NCI-H2081 treated with DMSO at 0.1 percent for 48 hours (cell line): ENCODE measurements around the gene KRTAP17-1.
"Not testable (repeated sequence)": the region's sequence is repeated elsewhere in the genome, so short reads cannot be mapped to it uniquely, and the experiment has no call there.

Experiments
- DNase-seq: peaks from one replicate; lab custom pipeline; 2025; lab: John Stamatoyannopoulos, UW

Gene KRTAP17-1, protein sequence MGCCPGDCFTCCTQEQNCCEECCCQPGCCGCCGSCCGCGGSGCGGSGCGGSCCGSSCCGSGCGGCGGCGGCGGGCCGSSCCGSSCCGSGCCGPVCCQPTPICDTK

DNA sequence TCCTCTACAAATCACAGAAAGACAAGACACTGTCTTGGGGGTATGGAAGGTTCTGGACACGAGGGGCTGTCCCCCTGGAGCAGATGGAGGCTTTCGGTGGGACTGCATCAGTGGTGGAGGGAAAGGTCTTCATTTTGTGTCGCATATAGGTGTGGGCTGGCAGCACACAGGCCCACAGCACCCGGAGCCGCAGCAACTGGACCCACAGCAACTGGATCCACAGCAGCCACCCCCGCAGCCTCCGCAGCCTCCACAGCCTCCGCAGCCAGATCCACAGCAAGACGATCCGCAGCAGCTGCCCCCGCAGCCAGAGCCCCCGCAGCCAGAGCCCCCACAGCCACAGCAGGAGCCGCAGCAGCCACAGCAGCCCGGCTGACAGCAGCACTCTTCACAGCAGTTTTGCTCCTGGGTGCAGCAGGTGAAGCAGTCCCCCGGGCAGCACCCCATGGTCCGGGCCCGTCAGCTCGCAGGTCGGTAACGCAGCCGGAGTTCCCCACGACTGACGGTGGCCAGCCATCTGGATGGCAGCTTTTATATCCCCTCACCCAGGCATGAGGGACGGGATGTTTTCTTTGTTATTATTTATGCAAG lies at the start of gene KRTAP17-1:
TSS of gene KRTAP17-1 (minus strand) at position 507 of the 591 bp plus-strand sequence. CDS start at position 447, 60 bp downstream.
- DNase-seq, result no peak

DNA sequence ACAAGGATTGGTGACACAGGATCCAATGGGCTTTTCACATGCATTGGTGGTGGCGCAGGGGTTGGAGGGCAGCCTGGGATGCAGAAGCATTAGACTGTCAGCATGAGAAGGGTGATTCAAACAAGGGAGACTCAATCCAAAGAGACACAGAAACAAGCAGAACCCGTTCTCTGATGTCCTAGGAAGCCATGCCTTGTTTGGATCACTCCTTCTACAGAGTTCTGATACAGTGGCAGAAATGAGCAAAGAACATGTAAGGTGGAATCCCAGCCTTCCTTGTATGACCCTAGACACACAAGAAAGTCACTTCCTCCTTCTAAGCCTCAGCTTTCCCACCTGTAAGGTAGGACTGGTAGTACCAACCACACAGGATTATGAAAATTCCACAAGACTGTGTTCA lies 48.4 kb upstream of the KRTAP17-1 start:
- no peak for DNase-seq

DNA sequence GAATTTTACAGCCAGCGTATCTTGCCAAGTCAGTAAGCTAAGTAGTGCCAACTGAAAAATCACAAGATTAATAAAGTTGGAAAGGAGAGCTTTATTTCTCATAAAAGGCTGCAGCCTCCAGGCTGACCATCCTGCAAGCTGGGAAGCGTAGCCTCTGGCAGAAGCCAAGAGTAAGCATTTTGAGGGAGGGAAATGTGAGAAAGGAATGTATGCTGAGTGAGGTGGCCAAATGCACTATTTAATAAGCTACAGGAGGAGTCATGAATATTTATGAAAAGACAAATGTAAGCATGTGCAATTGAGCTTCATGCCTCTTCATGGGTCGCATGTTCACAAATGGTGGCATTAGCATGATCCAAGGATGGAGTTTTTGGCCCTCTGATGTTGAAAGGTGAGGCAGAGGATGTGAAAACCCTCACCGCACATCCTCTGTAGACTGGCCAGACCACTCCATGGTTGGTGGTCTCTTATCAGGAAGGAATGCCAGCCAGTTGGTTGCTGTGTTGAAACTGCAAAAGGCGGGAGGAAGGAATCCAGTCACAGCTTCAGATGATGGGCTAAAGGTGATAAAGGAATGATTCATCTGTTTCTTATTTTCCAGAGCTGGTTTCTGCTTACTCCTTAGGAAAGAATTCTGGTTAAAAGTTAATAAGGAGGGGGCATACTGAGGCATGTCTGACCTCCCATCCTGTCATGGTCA lies 44.9 kb upstream of the KRTAP17-1 start:
- no peak for DNase-seq

DNA sequence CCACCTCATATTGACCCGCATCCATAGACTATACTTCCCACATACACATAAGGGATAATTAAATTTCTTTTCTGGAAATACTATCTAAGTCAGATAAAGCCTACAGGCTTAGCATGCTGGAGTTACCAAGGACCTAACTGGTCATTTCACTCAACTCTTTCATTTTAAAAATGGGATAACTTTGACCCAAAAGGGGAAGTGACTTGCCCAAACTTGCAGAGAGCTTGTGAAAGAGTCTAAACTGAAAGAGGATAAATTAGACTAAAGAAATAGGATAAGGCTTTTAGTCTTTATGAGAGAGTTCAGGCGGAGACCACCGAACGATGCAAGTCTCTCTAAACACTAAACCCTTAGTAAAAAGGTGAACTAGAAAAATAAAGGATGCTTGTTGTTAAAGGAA lies 39.0 kb upstream of the KRTAP17-1 start:
- no peak for DNase-seq

GRCh38 chr17:41352597-41353366 lies 37.3 kb upstream of the KRTAP17-1 start:
- DNase-seq, result no peak

DNA sequence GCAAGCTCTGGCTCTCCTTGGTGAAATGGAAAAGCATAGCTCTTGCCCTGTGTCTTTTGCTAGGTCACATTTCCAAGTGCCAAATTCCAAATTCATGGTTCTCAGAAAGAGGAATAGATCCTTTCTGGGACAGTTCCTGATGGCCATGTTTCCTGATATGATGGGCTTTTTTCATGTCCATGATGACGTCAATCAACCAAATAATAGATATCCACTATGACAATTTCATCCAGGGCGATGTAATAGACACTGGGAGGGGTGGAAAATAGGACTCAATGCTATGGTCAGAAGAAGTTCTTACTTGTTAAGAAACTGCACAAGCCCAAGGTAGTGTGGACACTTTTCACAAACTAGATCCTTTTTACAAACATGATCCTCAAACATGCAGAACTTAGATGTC lies 35.7 kb upstream of the KRTAP17-1 start:
- DNase-seq, result no peak

DNA sequence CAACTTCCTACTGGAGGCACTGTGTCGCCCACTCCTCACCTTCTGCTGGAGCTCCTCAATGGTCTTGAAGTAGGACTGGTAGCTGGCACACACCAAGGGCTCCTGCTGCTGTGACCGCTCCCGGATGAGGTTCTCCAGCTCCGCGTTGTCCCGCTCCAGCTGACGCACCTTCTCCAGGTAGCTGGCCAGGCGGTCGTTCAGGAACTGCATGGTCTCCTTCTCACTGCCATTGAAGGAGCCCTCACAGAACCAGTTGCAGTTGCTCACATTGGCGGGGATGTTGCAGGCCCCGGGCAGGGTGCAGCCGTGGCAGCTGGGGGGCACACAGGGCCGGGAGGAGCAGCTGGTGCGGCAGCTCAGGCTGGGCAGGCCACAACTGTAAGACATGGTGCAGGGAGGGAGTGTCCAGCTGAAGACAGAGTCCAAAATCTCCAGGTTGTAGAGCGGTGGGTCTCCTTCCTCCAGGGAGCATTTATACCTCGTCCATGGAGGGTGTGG lies 34.9 kb upstream of the KRTAP17-1 start, which contains the start of gene KRT33A:
TSS of gene KRT33A (minus strand) at position 448 of the 498 bp plus-strand sequence. CDS start at position 387, 61 bp downstream.
- not testable (repeated sequence) for DNase-seq

GRCh38 chr17:41347869-41348760 lies 32.6 kb upstream of the KRTAP17-1 start:
- DNase-seq, result no peak

- not testable (repeated sequence) for DNase-seq
These were observed 30.9 kb upstream of the KRTAP17-1 start for GRCh38 chr17:41346421-41346820.

DNA sequence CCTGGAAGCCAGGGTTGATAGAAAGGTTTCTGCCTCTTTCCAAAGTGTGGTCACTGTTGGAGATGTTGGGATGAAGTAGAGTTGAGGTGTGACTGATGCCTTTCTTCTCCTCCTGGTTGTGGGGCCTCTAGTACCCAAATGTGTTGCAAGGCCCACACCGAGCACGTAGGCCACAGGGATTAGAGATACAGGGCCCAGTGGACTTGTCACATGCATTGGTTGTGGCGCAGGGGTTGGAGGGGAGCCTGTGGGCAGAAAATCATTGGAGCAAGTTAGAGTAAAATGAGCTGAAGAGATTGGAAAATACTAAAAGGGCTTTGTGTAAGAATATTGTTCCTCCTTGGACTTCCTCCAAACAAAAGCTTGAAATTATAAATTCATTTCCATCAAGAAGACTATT lies 30.5 kb upstream of the KRTAP17-1 start:
- DNase-seq, result no peak

DNA sequence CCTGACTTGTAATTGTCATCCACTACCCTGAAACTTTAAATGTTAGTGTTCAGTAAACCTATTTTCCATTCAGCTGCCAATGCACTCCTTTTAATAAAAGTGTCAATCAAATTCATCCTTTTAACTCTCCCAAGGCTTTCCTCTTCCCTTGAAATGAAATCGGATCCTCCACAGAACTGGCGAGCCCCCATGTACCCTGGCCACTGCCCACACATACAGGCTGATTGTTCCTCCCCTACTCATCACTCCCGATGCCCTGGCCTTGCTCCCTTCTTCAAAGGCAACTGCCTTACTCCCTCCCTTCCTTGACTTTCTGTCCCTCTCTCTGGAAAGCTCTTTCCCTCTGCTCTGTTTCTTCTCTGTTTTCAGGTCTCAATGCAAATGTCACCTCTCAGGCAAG lies 27.5 kb upstream of the KRTAP17-1 start:
- DNase-seq, result no peak

- no peak for DNase-seq
These were observed 25.7 kb upstream of the KRTAP17-1 start for GRCh38 chr17:41340934-41341861.

DNA sequence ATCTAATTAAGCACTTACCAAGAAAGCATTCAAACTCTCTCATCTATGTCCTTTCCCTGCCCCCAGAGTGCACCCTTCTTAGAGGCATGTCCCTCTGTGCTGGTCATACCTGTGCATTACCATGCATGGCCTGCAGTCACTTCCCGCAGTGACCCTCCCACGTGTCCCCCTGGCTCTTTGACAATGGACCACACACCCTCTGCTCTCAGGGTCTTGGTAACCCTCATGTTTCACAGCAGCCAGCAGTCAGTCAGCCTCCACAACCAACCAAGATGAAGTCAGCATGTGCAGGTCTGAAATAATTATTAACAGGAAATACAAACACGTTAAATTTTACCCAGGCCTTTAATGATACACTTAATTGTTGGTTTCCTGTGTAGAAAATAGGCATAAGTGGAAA lies 25.0 kb upstream of the KRTAP17-1 start:
- DNase-seq, result no peak

DNA sequence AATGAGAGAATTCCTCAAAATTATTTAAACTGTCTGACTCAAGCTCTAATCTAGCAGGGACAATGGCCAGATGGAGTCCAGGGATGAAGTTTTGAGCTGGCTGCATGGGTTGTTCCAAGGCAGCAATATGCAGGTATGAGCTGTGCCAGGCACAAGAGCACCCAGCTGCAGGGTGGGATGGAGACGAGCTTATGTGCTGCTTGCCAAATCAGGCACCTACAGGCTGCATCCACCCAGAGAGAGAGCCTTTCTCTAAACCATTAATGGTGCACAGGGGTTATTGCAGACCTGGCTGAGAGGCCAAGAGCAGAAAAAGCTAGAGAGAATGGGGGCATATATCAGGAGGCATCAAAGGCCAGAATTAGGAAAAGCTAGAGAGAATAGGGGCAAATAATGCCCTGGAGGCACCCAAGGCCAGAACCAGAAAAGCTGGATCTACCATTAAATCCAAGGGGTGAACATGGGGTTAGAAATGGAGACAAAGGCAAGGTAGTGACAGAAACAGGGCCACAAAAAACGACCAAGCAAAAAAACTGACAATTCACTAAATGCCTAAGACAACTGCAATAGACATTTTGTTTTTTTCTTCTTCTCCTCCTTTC lies 24.2 kb upstream of the KRTAP17-1 start:
- DNase-seq, result no peak

DNA sequence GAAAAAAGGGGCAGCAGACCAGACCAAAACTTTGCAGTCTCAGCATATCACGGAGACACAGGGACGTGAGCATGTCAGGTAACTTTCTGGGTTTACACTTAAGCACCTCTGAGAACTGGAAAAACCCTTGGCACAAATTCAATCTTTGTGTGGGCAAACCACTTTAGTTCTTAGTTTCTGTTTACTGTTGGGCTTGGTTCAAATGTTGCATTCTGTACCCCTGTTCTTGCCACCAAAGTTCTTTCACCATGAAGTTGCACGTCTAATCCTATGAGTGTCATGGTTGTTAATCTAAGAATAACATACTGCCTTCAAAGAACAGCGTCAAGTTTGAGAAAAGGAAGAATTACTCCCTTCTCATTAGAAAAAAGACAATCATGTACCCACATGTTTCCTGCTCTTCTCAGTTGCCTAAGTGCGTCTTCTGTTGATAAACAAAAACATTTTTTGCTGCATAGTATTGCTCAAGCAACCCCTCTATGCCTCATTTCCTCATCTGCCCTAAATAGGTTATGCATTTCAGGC lies 23.5 kb upstream of the KRTAP17-1 start:
- DNase-seq, result no peak

DNA sequence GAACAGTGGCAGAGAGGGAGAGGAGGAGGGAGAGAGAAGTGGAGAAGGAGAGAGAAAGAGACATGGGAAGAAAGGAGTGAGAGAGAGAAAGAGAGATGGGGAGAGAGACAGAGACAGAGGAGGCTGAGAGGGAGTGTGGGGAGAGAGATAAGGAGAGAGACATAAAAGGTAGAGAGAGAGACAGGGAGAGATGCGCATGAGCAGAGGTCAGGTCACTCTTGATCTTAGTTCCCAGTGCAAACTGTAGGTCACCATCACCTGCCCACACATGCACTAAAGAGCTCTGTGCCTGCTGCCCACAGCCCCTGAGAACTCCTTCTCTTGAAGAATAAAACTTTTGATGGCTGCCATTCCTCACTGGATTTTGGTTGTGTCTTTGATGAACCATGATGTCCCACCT lies 20.2 kb upstream of the KRTAP17-1 start:
- no peak for DNase-seq

DNA sequence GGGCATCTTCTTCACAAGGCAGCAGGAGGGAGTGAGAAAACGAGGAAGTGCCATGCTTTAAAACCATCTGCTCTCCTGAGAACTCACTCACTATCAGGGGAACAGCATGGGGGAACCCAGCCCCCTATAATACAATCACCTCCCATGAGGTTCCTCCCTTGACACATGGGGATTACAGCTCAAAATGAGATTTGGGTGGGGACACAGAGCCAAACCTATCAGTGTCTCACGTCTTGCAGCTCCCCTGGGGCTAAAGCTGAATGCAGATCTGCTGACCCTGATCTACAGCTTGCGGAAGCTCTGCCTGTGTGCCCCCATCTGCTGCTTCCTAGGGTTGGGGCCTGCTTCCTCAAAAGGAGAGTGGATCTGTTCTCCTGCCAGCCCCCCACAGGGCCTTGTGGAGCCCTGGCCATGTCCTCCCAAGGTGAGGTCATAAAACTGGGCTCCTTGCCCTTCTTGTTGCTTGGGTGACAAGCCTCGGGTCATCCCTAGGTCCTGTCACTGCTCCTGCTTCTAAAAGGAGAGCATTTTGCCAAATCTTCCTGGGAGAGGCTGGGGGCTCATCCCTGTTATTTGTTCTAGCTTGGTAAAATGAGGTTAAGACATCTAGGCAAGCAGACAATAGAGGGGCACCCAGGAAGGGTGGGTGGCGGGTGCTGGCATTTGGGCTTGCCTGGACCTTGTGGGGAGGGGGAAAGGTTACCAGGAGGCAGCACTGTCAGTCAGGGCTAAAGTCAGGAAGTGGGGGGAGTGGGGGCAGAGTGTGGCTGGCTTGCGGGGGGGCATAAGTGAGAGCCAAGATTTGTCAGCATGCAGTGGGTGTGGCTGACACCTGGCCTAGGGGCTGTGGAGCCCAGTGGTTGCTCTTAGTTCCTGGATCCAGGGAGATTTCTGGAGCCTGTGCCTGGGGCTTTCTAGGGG lies 19.1 kb upstream of the KRTAP17-1 start:
- no peak for DNase-seq

- no peak for DNase-seq
These were observed 18.3 kb upstream of the KRTAP17-1 start for GRCh38 chr17:41333836-41334235.

GRCh38 chr17:41333098-41333497 lies 17.6 kb upstream of the KRTAP17-1 start:
- no peak for DNase-seq
